GM23338 (cell line): ENCODE measurements around the gene MEGF6. TPM values are rescaled to one million over a fixed set of nuclear protein-coding genes. Genes with fewer than 3 reads are reported as not detected.

Experiments
- ATAC-seq: fragments of 200-7000 bp; cut with Tn5 transposase; 3 replicates; pipeline ENCODE4 v1.9.1; 2020
- DNase-seq: peaks from one replicate; pipeline ENCODE4 v3.0.0-alpha.2; 2015; ENCODE audit warnings: low spot score
- H2AFZ ChIP-seq: fragments of 200-600 bp; sonication (generic); 2 replicates; pipeline ENCODE4 v1.8.0; 2016; ENCODE audit warnings: antibody characterized with exemption, mild to moderate bottlenecking, moderate library complexity
- H3F3A ChIP-seq: fragments of 200-600 bp; sonication (generic); replicated peaks from 2 replicates; pipeline ENCODE4 v1.8.0; 2017; ENCODE audit warnings: antibody characterized with exemption, mixed run types, low read depth
- H3K27ac ChIP-seq: fragments of 200-600 bp; sonication (generic); 2 replicates; pipeline ENCODE4 v1.6.1; 2016; ENCODE audit warnings: low read depth
- H3K27me3 ChIP-seq: fragments of 200-600 bp; sonication (generic); 2 replicates; pipeline ENCODE4 v1.8.0; 2016; ENCODE audit warnings: mild to moderate bottlenecking, mixed run types, moderate library complexity; ENCODE audit not compliant: insufficient read depth
- H3K36me3 ChIP-seq: fragments of 200-600 bp; sonication (generic); 2 replicates; pipeline ENCODE4 v1.8.0; 2016; ENCODE audit warnings: mild to moderate bottlenecking; ENCODE audit not compliant: insufficient read depth
- H3K4me1 ChIP-seq: fragments of 200-600 bp; sonication (generic); 2 replicates; pipeline ENCODE4 v1.8.0; 2016; ENCODE audit warnings: mild to moderate bottlenecking, moderate library complexity; ENCODE audit not compliant: insufficient read depth
- H3K4me2 ChIP-seq: fragments of 200-600 bp; sonication (generic); 2 replicates; pipeline ENCODE4 v1.7.1; 2017; ENCODE audit warnings: mixed run types
- H3K4me3 ChIP-seq: fragments of 200-600 bp; sonication (generic); 2 replicates; pipeline ENCODE4 v1.6.1; 2016; ENCODE audit warnings: mixed run types
- H3K79me2 ChIP-seq: fragments of 200-600 bp; sonication (generic); replicated peaks from 2 replicates; pipeline ENCODE4 v1.8.0; 2017; ENCODE audit warnings: mild to moderate bottlenecking; ENCODE audit not compliant: insufficient read depth
- H3K9me2 ChIP-seq: fragments of 200-600 bp; sonication (generic); 2 replicates; pipeline ENCODE4 v1.8.0; 2017; ENCODE audit not compliant: insufficient read depth
- H4K20me1 ChIP-seq: fragments of 200-600 bp; sonication (generic); replicated peaks from 2 replicates; pipeline ENCODE4 v1.8.0; 2017; ENCODE audit warnings: mild to moderate bottlenecking; ENCODE audit not compliant: insufficient read depth
- H3K27ac Mint-ChIP-seq: 2 replicates; pipeline ENCODE4 v1.8.0; 2020; ENCODE audit warnings: inconsistent platforms, mild to moderate bottlenecking, moderate library complexity, mixed read lengths
- H3K27me3 Mint-ChIP-seq: 3 replicates; pipeline ENCODE4 v1.8.0; 2022; ENCODE audit warnings: low read depth, mild to moderate bottlenecking, moderate library complexity, mixed read lengths, inconsistent platforms; ENCODE audit not compliant: insufficient read depth, poor library complexity
- H3K36me3 Mint-ChIP-seq: 3 replicates; pipeline ENCODE4 v1.8.0; 2021; ENCODE audit warnings: low read depth, mild to moderate bottlenecking, inconsistent platforms, moderate library complexity, mixed read lengths
- H3K4me1 Mint-ChIP-seq: 3 replicates; pipeline ENCODE4 v1.8.0; 2020; ENCODE audit warnings: mild to moderate bottlenecking, inconsistent platforms, mixed read lengths
- H3K4me3 Mint-ChIP-seq: 3 replicates; pipeline ENCODE4 v1.8.0; 2021; ENCODE audit warnings: moderate library complexity, mild to moderate bottlenecking, inconsistent platforms, mixed read lengths
- H3K9me3 Mint-ChIP-seq: 3 replicates; pipeline ENCODE4 v1.8.0; 2020; ENCODE audit warnings: moderate library complexity, mild to moderate bottlenecking, inconsistent platforms, mixed read lengths
- CREB1 ChIP-seq: fragments of 250-450 bp; sonication (Bioruptor Pico); IDR thresholded peaks from 2 replicates; pipeline ENCODE4 v1.5.0; 2020; ENCODE audit warnings: low read depth, mild to moderate bottlenecking, moderate library complexity
- CTCF ChIP-seq, 2 experiments: fragments of 200-600 bp in 1 of 2; sonication (generic) in 1 of 2; conservative IDR thresholded peaks; 2 replicates each; pipeline versions ENCODE4 v1.5.1 to v1.6.1; 2016 to 2017; ENCODE audit warnings: antibody characterized with exemption in 2 of 2, low read depth in 2 of 2, mild to moderate bottlenecking in 2 of 2, moderate library complexity in 1 of 2
- EZH2 ChIP-seq: fragments of 200-600 bp; sonication (generic); IDR thresholded peaks from one replicate; pipeline ENCODE4 v1.8.0; 2017; ENCODE audit warnings: antibody characterized with exemption, mild to moderate bottlenecking, low read depth; ENCODE audit not compliant: unreplicated experiment
- POLR2AphosphoS5 ChIP-seq: IDR thresholded peaks from 2 replicates; pipeline ENCODE4 v1.6.1; 2016; ENCODE audit warnings: antibody characterized with exemption, low read depth
- STAT1 ChIP-seq: IDR thresholded peaks from one replicate; pipeline ENCODE4 v1.6.1; 2016; ENCODE audit warnings: antibody characterized with exemption; ENCODE audit not compliant: unreplicated experiment
- polyA plus RNA-seq: library from polyadenylated mRNA; unstranded; fragments of >200 nt; fragmentation: Nextera tagmentation; extraction: Ambion mirVana; gene quantifications from 2 replicates; pipeline ENCODE4 v1.2.1, GENCODE V29; 2016
- total RNA-seq: library from RNA; depleted of rRNA; stranded (reverse); fragments of >200 nt; shearing (Covaris generic); gene quantifications from 2 replicates; pipeline ENCODE4 v1.2.3, GENCODE V29; 2014
- TF ChIP-seq, protein P1 (sequence below): fragments of 250-450 bp; sonication (Bioruptor Pico); IDR thresholded peaks from 2 replicates; pipeline ENCODE4 v1.5.0; 2020; ENCODE audit warnings: mild to moderate bottlenecking, moderate library complexity
- TF ChIP-seq, protein P2 (sequence below): IDR thresholded peaks from 2 replicates; pipeline ENCODE4 v1.6.1; 2016; ENCODE audit warnings: antibody characterized with exemption

The MEGF6 gene
- total and polyA plus RNA-seq, 2 experiments from 2014 or later = 4.0 to 21.4 TPM

DNA sequence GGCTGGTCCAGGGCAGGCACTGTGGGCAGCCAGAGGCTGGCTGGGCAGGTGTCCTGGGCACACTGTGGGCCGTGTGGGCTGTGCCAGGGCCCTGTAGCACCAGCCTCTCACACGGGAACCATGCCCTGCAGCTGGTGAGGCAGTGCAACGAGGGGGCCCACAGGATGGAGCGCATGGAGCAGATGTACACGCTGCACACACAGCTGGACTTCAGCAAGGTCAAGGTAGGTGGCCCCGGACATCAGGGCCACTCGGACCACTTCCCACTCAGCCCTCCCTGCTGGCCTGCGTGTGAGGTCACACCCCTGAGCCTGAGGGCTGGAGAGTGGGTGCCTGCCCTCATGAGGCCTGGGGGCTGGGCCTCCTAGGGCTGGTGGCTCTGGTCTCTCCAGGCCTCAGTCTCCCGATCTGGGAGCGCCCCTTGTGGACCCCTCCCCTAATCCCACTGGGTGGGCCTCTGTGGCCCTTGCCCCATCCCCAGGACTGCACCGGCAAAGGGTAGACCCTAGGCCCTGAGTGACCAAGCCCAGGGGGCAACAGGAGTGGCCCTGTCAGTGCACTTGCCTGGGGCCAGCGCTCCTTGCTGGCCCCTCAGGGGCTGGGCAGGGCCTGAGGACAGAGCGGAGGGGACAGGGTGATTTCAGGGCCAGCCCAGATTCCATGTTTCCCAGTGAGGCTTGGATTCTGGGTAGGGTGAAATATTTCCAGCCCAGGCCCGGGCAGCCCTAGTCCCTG, 135.3 kb downstream of the MEGF6 start (continued):
- TF ChIP-seq, protein P1, sequence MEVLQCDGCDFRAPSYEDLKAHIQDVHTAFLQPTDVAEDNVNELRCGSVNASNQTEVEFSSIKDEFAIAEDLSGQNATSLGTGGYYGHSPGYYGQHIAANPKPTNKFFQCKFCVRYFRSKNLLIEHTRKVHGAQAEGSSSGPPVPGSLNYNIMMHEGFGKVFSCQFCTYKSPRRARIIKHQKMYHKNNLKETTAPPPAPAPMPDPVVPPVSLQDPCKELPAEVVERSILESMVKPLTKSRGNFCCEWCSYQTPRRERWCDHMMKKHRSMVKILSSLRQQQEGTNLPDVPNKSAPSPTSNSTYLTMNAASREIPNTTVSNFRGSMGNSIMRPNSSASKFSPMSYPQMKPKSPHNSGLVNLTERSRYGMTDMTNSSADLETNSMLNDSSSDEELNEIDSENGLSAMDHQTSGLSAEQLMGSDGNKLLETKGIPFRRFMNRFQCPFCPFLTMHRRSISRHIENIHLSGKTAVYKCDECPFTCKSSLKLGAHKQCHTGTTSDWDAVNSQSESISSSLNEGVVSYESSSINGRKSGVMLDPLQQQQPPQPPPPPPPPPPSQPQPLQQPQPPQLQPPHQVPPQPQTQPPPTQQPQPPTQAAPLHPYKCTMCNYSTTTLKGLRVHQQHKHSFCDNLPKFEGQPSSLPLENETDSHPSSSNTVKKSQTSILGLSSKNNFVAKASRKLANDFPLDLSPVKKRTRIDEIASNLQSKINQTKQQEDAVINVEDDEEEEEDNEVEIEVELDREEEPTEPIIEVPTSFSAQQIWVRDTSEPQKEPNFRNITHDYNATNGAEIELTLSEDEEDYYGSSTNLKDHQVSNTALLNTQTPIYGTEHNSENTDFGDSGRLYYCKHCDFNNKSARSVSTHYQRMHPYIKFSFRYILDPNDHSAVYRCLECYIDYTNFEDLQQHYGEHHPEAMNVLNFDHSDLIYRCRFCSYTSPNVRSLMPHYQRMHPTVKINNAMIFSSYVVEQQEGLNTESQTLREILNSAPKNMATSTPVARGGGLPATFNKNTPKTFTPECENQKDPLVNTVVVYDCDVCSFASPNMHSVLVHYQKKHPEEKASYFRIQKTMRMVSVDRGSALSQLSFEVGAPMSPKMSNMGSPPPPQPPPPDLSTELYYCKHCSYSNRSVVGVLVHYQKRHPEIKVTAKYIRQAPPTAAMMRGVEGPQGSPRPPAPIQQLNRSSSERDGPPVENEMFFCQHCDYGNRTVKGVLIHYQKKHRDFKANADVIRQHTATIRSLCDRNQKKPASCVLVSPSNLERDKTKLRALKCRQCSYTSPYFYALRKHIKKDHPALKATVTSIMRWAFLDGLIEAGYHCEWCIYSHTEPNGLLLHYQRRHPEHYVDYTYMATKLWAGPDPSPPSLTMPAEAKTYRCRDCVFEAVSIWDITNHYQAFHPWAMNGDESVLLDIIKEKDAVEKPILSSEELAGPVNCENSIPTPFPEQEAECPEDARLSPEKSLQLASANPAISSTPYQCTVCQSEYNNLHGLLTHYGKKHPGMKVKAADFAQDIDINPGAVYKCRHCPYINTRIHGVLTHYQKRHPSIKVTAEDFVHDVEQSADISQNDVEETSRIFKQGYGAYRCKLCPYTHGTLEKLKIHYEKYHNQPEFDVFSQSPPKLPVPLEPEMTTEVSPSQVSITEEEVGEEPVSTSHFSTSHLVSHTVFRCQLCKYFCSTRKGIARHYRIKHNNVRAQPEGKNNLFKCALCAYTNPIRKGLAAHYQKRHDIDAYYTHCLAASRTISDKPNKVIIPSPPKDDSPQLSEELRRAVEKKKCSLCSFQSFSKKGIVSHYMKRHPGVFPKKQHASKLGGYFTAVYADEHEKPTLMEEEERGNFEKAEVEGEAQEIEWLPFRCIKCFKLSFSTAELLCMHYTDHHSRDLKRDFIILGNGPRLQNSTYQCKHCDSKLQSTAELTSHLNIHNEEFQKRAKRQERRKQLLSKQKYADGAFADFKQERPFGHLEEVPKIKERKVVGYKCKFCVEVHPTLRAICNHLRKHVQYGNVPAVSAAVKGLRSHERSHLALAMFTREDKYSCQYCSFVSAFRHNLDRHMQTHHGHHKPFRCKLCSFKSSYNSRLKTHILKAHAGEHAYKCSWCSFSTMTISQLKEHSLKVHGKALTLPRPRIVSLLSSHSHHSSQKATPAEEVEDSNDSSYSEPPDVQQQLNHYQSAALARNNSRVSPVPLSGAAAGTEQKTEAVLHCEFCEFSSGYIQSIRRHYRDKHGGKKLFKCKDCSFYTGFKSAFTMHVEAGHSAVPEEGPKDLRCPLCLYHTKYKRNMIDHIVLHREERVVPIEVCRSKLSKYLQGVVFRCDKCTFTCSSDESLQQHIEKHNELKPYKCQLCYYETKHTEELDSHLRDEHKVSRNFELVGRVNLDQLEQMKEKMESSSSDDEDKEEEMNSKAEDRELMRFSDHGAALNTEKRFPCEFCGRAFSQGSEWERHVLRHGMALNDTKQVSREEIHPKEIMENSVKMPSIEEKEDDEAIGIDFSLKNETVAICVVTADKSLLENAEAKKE (CRISPR knock-in tag) = no peak
- TF ChIP-seq POLR2AphosphoS5 (no peak), CTCF (conservative IDR thresholded peaks at IDR 0.05; ENCODE audit: low read depth in 2 of 2) (no peak), EZH2 (no peak)

- H3K9me2 ChIP-seq = no peaks in the 10 kb centered on the region
- H3K4me1 Mint-ChIP-seq = peaks cover 16% of the 10 kb centered on the region
- no peak overlapping the region for H3K27ac Mint-ChIP-seq
- H3K4me3 Mint-ChIP-seq = no peak overlapping the region
- DNase-seq (no peak), ATAC-seq (no peak)
- no peak overlapping the region for H2AFZ ChIP-seq
- H4K20me1 ChIP-seq = no peaks in the 10 kb centered on the region
- no peak overlapping the region for H3K4me3 ChIP-seq
- H3K27me3 Mint-ChIP-seq = peaks cover 2% of the 10 kb centered on the region
- peaks cover 14% of the 10 kb centered on the region for H3K36me3 Mint-ChIP-seq
- H3K79me2 ChIP-seq = no peaks in the 10 kb centered on the region
- no peaks in the 10 kb centered on the region for H3K36me3 ChIP-seq
- no peaks in the 10 kb centered on the region for H3K9me3 Mint-ChIP-seq
- no peaks in the 10 kb centered on the region for H3F3A ChIP-seq
- no peak overlapping the region for H3K4me2 ChIP-seq
- H3K4me1 ChIP-seq = peaks cover 7% of the 10 kb centered on the region; the same call in 1 of the 2 replicates
- H3K27me3 ChIP-seq = no peaks in the 10 kb centered on the region
- H3K27ac ChIP-seq = no peak overlapping the region
- no peak for TF ChIP-seq STAT1
- TF ChIP-seq, protein P2, sequence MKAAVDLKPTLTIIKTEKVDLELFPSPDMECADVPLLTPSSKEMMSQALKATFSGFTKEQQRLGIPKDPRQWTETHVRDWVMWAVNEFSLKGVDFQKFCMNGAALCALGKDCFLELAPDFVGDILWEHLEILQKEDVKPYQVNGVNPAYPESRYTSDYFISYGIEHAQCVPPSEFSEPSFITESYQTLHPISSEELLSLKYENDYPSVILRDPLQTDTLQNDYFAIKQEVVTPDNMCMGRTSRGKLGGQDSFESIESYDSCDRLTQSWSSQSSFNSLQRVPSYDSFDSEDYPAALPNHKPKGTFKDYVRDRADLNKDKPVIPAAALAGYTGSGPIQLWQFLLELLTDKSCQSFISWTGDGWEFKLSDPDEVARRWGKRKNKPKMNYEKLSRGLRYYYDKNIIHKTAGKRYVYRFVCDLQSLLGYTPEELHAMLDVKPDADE = no peak
- TF ChIP-seq CREB1 = no peak
Measured at GRCh38 chr1:3474421-3474820, 136.9 kb downstream of the MEGF6 start.
